GM19463 (cell line): Measurements from ENCODE around the gene GNG3.
"Not testable (repeated sequence)": the region's sequence is repeated elsewhere in the genome, so short reads cannot be mapped to it uniquely, and the experiment has no call there.

Experiments
- ATAC-seq: cut with Tn5 transposase; IDR thresholded peaks from one replicate; pipeline ENCODE4 v1.9.1; 2021; ENCODE audit warnings: mild to moderate bottlenecking, moderate library complexity; ENCODE audit not compliant: unreplicated experiment

Gene GNG3

GRCh38 chr11:62707277-62707861 is at the start of gene GNG3, which contains the start of gene BSCL2:
GNG3 (plus strand) TSS chr11:62707676; CDS start chr11:62708296, 620 bp downstream.
BSCL2 (minus strand) TSS chr11:62707424; CDS start chr11:62707195, 229 bp downstream.
- ATAC-seq: no peak

- ATAC-seq: peak; percentile 28
Observed at GRCh38 chr11:62664405-62665074, 42.9 kb upstream of the GNG3 start.

GRCh38 chr11:62665075-62665598 is 42.3 kb upstream of the GNG3 start, which contains the start of the genes C11orf98 and CSKMT:
C11orf98 (minus strand) TSS chr11:62665210; CDS start chr11:62665169, 41 bp downstream.
CSKMT (plus strand) TSS chr11:62665312; CDS start chr11:62665880, 568 bp downstream.
- peak; percentile 85 for ATAC-seq

GRCh38 chr11:62665599-62666258 is 41.7 kb upstream of the GNG3 start:
- ATAC-seq: no peak

GRCh38 chr11:62666259-62666926 is 41.1 kb upstream of the GNG3 start:
- ATAC-seq: no peak

GRCh38 chr11:62667460-62667859 is 40.0 kb upstream of the GNG3 start:
- no peak for ATAC-seq

- ATAC-seq: no peak
Observed at GRCh38 chr11:62669420-62670161, 37.9 kb upstream of the GNG3 start.

- peak; percentile 17 for ATAC-seq
Observed at GRCh38 chr11:62671236-62671607, 36.3 kb upstream of the GNG3 start.

GRCh38 chr11:62671608-62672389 is 35.7 kb upstream of the GNG3 start, which contains the start of the genes LBHD1 and UQCC3:
LBHD1 (minus strand) TSS chr11:62672267; CDS start chr11:62670031, 2,236 bp downstream.
UQCC3 (plus strand) TSS chr11:62671673; CDS start chr11:62671746, 73 bp downstream.
- ATAC-seq: peak; percentile 61

- no peak for ATAC-seq
Observed at GRCh38 chr11:62673196-62673525, 34.3 kb upstream of the GNG3 start.

- ATAC-seq: not testable (repeated sequence)
Observed at GRCh38 chr11:62675415-62675814, 32.1 kb upstream of the GNG3 start.

- no peak for ATAC-seq
Observed at GRCh38 chr11:62676698-62677097, 30.8 kb upstream of the GNG3 start.

GRCh38 chr11:62677156-62677555 is 30.3 kb upstream of the GNG3 start:
- no peak for ATAC-seq

GRCh38 chr11:62677714-62678113 is 29.8 kb upstream of the GNG3 start:
- no peak for ATAC-seq

- no peak for ATAC-seq
Observed at GRCh38 chr11:62678433-62678769, 29.1 kb upstream of the GNG3 start.

GRCh38 chr11:62678770-62679696 is 28.4 kb upstream of the GNG3 start, which contains the start of gene UBXN1:
UBXN1 (minus strand) TSS chr11:62679073; CDS start chr11:62678923, 150 bp downstream.
- no peak for ATAC-seq

- ATAC-seq: no peak
Observed at GRCh38 chr11:62680825-62681240, 26.6 kb upstream of the GNG3 start.

- no peak for ATAC-seq
Observed at GRCh38 chr11:62682518-62682917, 25.0 kb upstream of the GNG3 start.
